Mesodermal cell (in vitro differentiated cells): ENCODE data around the gene TBX2.
"Not testable (repeated sequence)": the region's sequence is repeated elsewhere in the genome, so short reads cannot be mapped to it uniquely, and the experiment has no call there.

ENCODE experiments used
- H3K27ac ChIP-seq: 2 replicates; pipeline ENCODE4 v1.7.0; 2013; ENCODE audit warnings: mild to moderate bottlenecking, low read depth, low read length, moderate library complexity; ENCODE audit not compliant: severe bottlenecking
- H3K36me3 ChIP-seq: 2 replicates; pipeline ENCODE4 v1.7.1; 2013; ENCODE audit warnings: mild to moderate bottlenecking, low read length, moderate library complexity; ENCODE audit not compliant: control insufficient read depth, insufficient read depth
- H3K4me1 ChIP-seq: one replicate; pipeline ENCODE4 v1.7.1; 2013; ENCODE audit warnings: mild to moderate bottlenecking, low read length; ENCODE audit not compliant: insufficient read depth, control insufficient read depth, poor library complexity, severe bottlenecking
- H3K4me3 ChIP-seq: 2 replicates; pipeline ENCODE4 v1.7.0; 2013; ENCODE audit warnings: low read length, control low read depth, mild to moderate bottlenecking; ENCODE audit not compliant: insufficient read depth, poor library complexity, severe bottlenecking; ENCODE audit errors: extremely low read depth
- H3K9me3 ChIP-seq: 2 replicates; pipeline ENCODE4 v1.7.1; 2013; ENCODE audit warnings: mild to moderate bottlenecking, low read length, moderate library complexity; ENCODE audit not compliant: control insufficient read depth
- WGBS, 2 experiments: methylation state at CpG; one replicate each; pipeline ENCODE4 v1.1.5; 2013; ENCODE audit warnings: missing lambda C conversion rate in 2 of 2; ENCODE audit not compliant: insufficient coverage in 2 of 2; 5-methylcytosine and 5-hydroxymethylcytosine counted together

TBX2 gene

GRCh38 chr17:61427567-61427966 lies 27.9 kb downstream of the TBX2 start:
- H3K9me3 ChIP-seq, result no peaks in the 10 kb centered on the region
- H3K4me1 ChIP-seq, result peaks cover 4% of the 10 kb centered on the region
- H3K36me3 ChIP-seq, result no peaks in the 10 kb centered on the region
- H3K4me3 ChIP-seq, result no peak overlapping the region
- H3K27ac ChIP-seq, result no peak overlapping the region

- H3K4me3 ChIP-seq, result no peak overlapping the region
- 100% methylated on average over 1 of the region's 1 CpG; no CpG with 5 or more reads in 1 of the 2 experiments for WGBS, 2 experiments
Measured at GRCh38 chr17:61429274-61429673, 29.6 kb downstream of the TBX2 start.

GRCh38 chr17:61429831-61430230 lies 30.2 kb downstream of the TBX2 start:
- 91% methylated on average over 4 to 6 of the region's 6 CpGs for WGBS, 2 experiments
- not testable (repeated sequence) for H3K4me3 ChIP-seq, H3K27ac ChIP-seq, H3K4me1 ChIP-seq, H3K9me3 ChIP-seq, H3K36me3 ChIP-seq

More at GRCh38 chr17:61429274-61429673, 29.6 kb downstream of the TBX2 start:
- peaks cover 4% of the 10 kb centered on the region for H3K4me1 ChIP-seq
- no peak overlapping the region for H3K27ac ChIP-seq
- no peaks in the 10 kb centered on the region for H3K9me3 ChIP-seq
- H3K36me3 ChIP-seq, result no peaks in the 10 kb centered on the region

GRCh38 chr17:61431594-61432311 lies 32.1 kb downstream of the TBX2 start:
- H3K36me3 ChIP-seq, result no peaks in the 10 kb centered on the region
- H3K27ac ChIP-seq, result no peak overlapping the region
- H3K9me3 ChIP-seq, result no peaks in the 10 kb centered on the region
- 82 to 93% methylated on average over 3 to 4 of the region's 4 CpGs for WGBS, 2 experiments
- no peak overlapping the region for H3K4me3 ChIP-seq
- H3K4me1 ChIP-seq, result peaks cover 4% of the 10 kb centered on the region

GRCh38 chr17:61436273-61436672 lies 36.6 kb downstream of the TBX2 start:
- Histone ChIP-seq H3K9me3 (peaks cover 6% of the 10 kb centered on the region), H3K27ac (no peak overlapping the region), H3K4me3 (no peak overlapping the region), H3K36me3 (no peaks in the 10 kb centered on the region), H3K4me1 (peaks cover 4% of the 10 kb centered on the region)

- no peak overlapping the region for H3K27ac ChIP-seq
- no peak overlapping the region for H3K4me3 ChIP-seq
- peaks cover 6% of the 10 kb centered on the region for H3K9me3 ChIP-seq
- H3K4me1 ChIP-seq, result no peaks in the 10 kb centered on the region
- H3K36me3 ChIP-seq, result no peaks in the 10 kb centered on the region
Measured at GRCh38 chr17:61436995-61437704, 37.5 kb downstream of the TBX2 start.

GRCh38 chr17:61440697-61441096 lies 41.1 kb downstream of the TBX2 start:
- no peaks in the 10 kb centered on the region for H3K36me3 ChIP-seq
- no peak overlapping the region for H3K4me3 ChIP-seq
- peaks cover 6% of the 10 kb centered on the region for H3K9me3 ChIP-seq
- H3K27ac ChIP-seq, result no peak overlapping the region
- no peaks in the 10 kb centered on the region for H3K4me1 ChIP-seq

GRCh38 chr17:61441507-61441906 lies 41.9 kb downstream of the TBX2 start:
- not testable (repeated sequence) for H3K36me3 ChIP-seq, H3K27ac ChIP-seq, H3K9me3 ChIP-seq, H3K4me3 ChIP-seq, H3K4me1 ChIP-seq
- 90 to 97% methylated on average over 2 to 5 of the region's 6 CpGs for WGBS, 2 experiments

GRCh38 chr17:61442136-61442775 lies 42.6 kb downstream of the TBX2 start:
- no peak overlapping the region for H3K27ac ChIP-seq
- H3K4me1 ChIP-seq, result no peaks in the 10 kb centered on the region
- 61 to 77% methylated on average over 2 to 3 of the region's 4 CpGs for WGBS, 2 experiments
- no peak overlapping the region for H3K4me3 ChIP-seq
- no peaks in the 10 kb centered on the region for H3K36me3 ChIP-seq
- H3K9me3 ChIP-seq, result peaks cover 6% of the 10 kb centered on the region

- H3K4me3 ChIP-seq, result no peak overlapping the region
- H3K4me1 ChIP-seq, result no peaks in the 10 kb centered on the region
- H3K9me3 ChIP-seq, result peaks cover 2% of the 10 kb centered on the region
- no peak overlapping the region for H3K27ac ChIP-seq
- 90 to 92% methylated on average over 6 to 9 of the region's 11 CpGs for WGBS, 2 experiments
- H3K36me3 ChIP-seq, result no peaks in the 10 kb centered on the region
Measured at GRCh38 chr17:61442878-61443474, 43.3 kb downstream of the TBX2 start.

- no peaks in the 10 kb centered on the region for H3K9me3 ChIP-seq
- no peaks in the 10 kb centered on the region for H3K4me1 ChIP-seq
- no peak overlapping the region for H3K4me3 ChIP-seq
- no peaks in the 10 kb centered on the region for H3K36me3 ChIP-seq
- 92 to 94% methylated on average over 6 to 15 of the region's 18 CpGs for WGBS, 2 experiments
- H3K27ac ChIP-seq, result no peak overlapping the region
Measured at GRCh38 chr17:61443475-61443882, 43.8 kb downstream of the TBX2 start.
